Measurements from ENCODE around the gene GID8. TPM values are rescaled to one million over a fixed set of nuclear protein-coding genes. Genes with fewer than 3 reads are reported as not detected.

The GID8 gene
- total RNA-seq, 2 experiments from 2014 or later, result 39.6 to 46.1 TPM

DNA sequence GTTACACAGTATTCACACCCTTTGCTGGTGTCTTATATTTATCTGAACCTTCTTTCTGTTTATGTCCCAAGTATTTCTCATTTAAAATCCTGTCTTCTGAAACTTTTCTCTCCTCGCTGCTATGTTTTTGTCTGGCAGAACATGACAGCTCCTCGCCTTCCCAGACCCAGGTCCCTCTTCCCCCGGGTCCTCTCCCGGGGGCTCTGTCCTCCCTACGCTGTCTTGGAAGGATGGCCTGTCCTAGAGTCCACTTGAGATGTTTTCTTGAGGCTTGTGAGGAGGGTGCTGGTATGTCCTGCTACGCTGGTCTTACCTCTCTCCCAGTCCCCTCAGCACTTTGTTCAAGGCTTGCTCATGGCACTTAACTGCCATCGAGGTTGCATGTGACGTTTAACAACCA is 6.2 kb downstream of the GID8 start:
- ATAC-seq (ENCODE audit: poor library complexity) (no peak), DNase-seq (no peak)
- ChIA-PET POLR2A (no interaction called here), CTCF (no interaction called here)
- Mint-ChIP-seq H3K36me3 (ENCODE audit: low read depth) (peaks cover 80% of the 10 kb centered on the region), H3K27ac (no peak overlapping the region), H3K27me3 (no peaks in the 10 kb centered on the region), H3K9me3 (no peaks in the 10 kb centered on the region), H3K4me3 (no peak overlapping the region), H3K4me1 (ENCODE audit: low read depth) (peaks cover 23% of the 10 kb centered on the region)
- Histone ChIP-seq H3K27ac (ENCODE audit: low read depth in 1 of 2, low read length in 2 of 2) (no peak overlapping the region), H3K4me1 (ENCODE audit: insufficient read depth, low read length) (peaks cover 15% of the 10 kb centered on the region), H3K27me3 (ENCODE audit: control insufficient read depth in 1 of 2, insufficient read depth in 2 of 2, low read length in 2 of 2) (no peaks in the 10 kb centered on the region), H3K36me3 (ENCODE audit: insufficient read depth, low read length) (peaks cover 77% of the 10 kb centered on the region), H3K9me3 (ENCODE audit: control insufficient read depth in 1 of 2, insufficient read depth in 1 of 2, low read length in 2 of 2) (no peaks in the 10 kb centered on the region), H3K4me3 (ENCODE audit: low read length) (no peak overlapping the region)
- TF ChIP-seq, protein P1, sequence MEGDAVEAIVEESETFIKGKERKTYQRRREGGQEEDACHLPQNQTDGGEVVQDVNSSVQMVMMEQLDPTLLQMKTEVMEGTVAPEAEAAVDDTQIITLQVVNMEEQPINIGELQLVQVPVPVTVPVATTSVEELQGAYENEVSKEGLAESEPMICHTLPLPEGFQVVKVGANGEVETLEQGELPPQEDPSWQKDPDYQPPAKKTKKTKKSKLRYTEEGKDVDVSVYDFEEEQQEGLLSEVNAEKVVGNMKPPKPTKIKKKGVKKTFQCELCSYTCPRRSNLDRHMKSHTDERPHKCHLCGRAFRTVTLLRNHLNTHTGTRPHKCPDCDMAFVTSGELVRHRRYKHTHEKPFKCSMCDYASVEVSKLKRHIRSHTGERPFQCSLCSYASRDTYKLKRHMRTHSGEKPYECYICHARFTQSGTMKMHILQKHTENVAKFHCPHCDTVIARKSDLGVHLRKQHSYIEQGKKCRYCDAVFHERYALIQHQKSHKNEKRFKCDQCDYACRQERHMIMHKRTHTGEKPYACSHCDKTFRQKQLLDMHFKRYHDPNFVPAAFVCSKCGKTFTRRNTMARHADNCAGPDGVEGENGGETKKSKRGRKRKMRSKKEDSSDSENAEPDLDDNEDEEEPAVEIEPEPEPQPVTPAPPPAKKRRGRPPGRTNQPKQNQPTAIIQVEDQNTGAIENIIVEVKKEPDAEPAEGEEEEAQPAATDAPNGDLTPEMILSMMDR (IDR thresholded peaks at IDR 0.05), result no peak
- intact Hi-C loops (cut with DNase I, micrococcal nuclease), result no loop called here

DNA sequence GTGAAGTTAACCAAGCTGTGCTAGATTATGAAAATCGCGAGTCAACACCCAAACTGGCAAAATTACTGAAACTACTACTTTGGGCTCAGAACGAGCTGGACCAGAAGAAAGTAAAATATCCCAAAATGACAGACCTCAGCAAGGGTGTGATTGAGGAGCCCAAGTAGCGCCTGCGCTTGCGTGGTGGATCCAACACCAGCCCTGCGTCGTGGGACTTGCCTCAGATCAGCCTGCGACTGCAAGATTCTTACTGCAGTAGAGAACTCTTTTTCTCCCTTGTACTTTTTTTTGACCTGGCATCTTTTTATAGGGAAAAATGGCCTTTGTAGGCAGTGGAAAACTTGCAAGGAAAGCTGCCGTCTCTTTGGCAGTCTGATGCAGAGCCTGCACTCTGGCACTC is 6.8 kb downstream of the GID8 start:
- Histone ChIP-seq H3K9me3 (ENCODE audit: control insufficient read depth in 1 of 2, insufficient read depth in 1 of 2, low read length in 2 of 2) (no peaks in the 10 kb centered on the region), H3K27me3 (ENCODE audit: control insufficient read depth in 1 of 2, insufficient read depth in 2 of 2, low read length in 2 of 2) (no peaks in the 10 kb centered on the region), H3K36me3 (ENCODE audit: insufficient read depth, low read length) (peaks cover 83% of the 10 kb centered on the region), H3K4me3 (ENCODE audit: low read length) (no peak overlapping the region), H3K4me1 (ENCODE audit: insufficient read depth, low read length) (peaks cover 9% of the 10 kb centered on the region), H3K27ac (ENCODE audit: low read depth in 1 of 2, low read length in 2 of 2) (no peak overlapping the region)
- CTCF ChIA-PET, result no interaction called here
- Mint-ChIP-seq H3K4me3 (no peak overlapping the region), H3K27ac (no peak overlapping the region), H3K4me1 (ENCODE audit: low read depth) (peaks cover 19% of the 10 kb centered on the region), H3K27me3 (no peaks in the 10 kb centered on the region), H3K9me3 (no peaks in the 10 kb centered on the region), H3K36me3 (ENCODE audit: low read depth) (peaks cover 80% of the 10 kb centered on the region)
- DNase-seq (no peak), ATAC-seq (ENCODE audit: poor library complexity) (no peak)
- intact Hi-C loops (cut with DNase I, micrococcal nuclease), result no loop called here
- TF ChIP-seq, protein P1 (IDR thresholded peaks at IDR 0.05), result no peak
- POLR2A ChIA-PET, result interaction anchor here (1.1 kb wide), 1 partner anchor 83 kb away, joined by 3 read pairs; the partner anchor contains the start of gene TCFL5

DNA sequence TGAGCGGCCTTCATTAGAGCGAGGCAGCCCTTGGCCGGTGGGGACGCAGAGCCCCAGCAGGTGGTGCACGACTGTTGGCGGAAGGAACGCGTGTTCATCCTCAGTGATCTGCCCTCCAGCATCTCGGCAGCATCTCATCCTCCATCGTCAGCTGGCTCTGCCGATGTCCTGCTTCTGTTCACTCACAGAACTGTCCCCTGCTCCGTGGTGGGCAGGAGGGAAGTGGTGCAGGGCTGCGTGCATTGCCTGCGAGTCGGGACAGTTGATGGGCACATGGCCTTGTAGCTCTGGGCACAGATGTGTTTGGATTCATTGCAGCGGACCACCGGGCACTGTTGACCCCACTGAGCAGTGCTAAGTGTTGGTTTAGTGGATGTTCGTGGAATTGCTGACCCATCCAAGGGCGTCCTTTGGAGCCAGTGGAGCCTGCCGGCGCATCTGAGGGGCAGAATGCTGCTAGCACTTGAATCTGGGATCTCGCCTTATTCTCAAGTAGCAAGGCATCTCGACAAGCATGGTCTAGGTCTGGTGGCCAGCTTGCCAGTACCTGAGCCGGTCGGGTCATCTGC is 7.9 kb downstream of the GID8 start:
- CTCF ChIA-PET, result no interaction called here

More for the DNA sequence above, 7.9 kb downstream of the GID8 start:
- intact Hi-C loops (cut with DNase I, micrococcal nuclease), result no loop called here
- Mint-ChIP-seq H3K4me3 (no peak overlapping the region), H3K27me3 (no peaks in the 10 kb centered on the region), H3K9me3 (no peaks in the 10 kb centered on the region), H3K27ac (no peak overlapping the region), H3K36me3 (ENCODE audit: low read depth) (peaks cover 87% of the 10 kb centered on the region), H3K4me1 (ENCODE audit: low read depth) (peaks cover 19% of the 10 kb centered on the region)
- ATAC-seq (ENCODE audit: poor library complexity) (no peak), DNase-seq (no peak)
- Histone ChIP-seq H3K4me3 (ENCODE audit: low read length) (no peak overlapping the region), H3K27ac (ENCODE audit: low read depth in 1 of 2, low read length in 2 of 2) (no peak overlapping the region), H3K36me3 (ENCODE audit: insufficient read depth, low read length) (peaks cover 87% of the 10 kb centered on the region), H3K4me1 (ENCODE audit: insufficient read depth, low read length) (peaks cover 3% of the 10 kb centered on the region), H3K9me3 (ENCODE audit: control insufficient read depth in 1 of 2, insufficient read depth in 1 of 2, low read length in 2 of 2) (no peaks in the 10 kb centered on the region), H3K27me3 (ENCODE audit: control insufficient read depth in 1 of 2, insufficient read depth in 2 of 2, low read length in 2 of 2) (no peaks in the 10 kb centered on the region)
- POLR2A ChIA-PET, result interaction anchor here (1.1 kb wide), 1 partner anchor 84 kb away, joined by 3 read pairs; the partner anchor contains the start of gene TCFL5
- TF ChIP-seq, protein P1 (IDR thresholded peaks at IDR 0.05), result no peak

Data from CD4-positive, alpha-beta T cell (primary cell).